Fibroblast of skin of right biceps (primary cell): Measurements from ENCODE around the gene RELB.
"Not testable (repeated sequence)": the region's sequence is repeated elsewhere in the genome, so short reads cannot be mapped to it uniquely, and the experiment has no call there.

Experiments used
- DNase-seq: peaks from one replicate; pipeline ENCODE4 v3.0.0-alpha.2; 2013

The RELB gene

GRCh38 chr19:44987148-44987675 lies 14.1 kb upstream of the RELB start:
- no peak for DNase-seq

- no peak for DNase-seq
Measured at GRCh38 chr19:44988273-44988672, 13.0 kb upstream of the RELB start.

- DNase-seq: peak; percentile 65
Measured at GRCh38 chr19:44988896-44989556, 12.2 kb upstream of the RELB start.

GRCh38 chr19:44990459-44990858 lies 10.8 kb upstream of the RELB start:
- no peak for DNase-seq

GRCh38 chr19:44990966-44991365 lies 10.3 kb upstream of the RELB start:
- no peak for DNase-seq

- DNase-seq: no peak
Measured at GRCh38 chr19:44992336-44993163, 8.7 kb upstream of the RELB start.

- DNase-seq: no peak
Measured at GRCh38 chr19:44993526-44993925, 7.7 kb upstream of the RELB start.

- no peak for DNase-seq
Measured at GRCh38 chr19:44993926-44994537, 7.2 kb upstream of the RELB start.

- DNase-seq: no peak
Measured at GRCh38 chr19:44998025-44998424, 3.2 kb upstream of the RELB start.

- DNase-seq: not testable (repeated sequence)
Measured at GRCh38 chr19:44999131-44999925, 1.9 kb upstream of the RELB start.

GRCh38 chr19:45000665-45001064 lies 599 bp upstream of the RELB start:
- DNase-seq: not testable (repeated sequence)

GRCh38 chr19:45003485-45003884 lies 2.2 kb downstream of the RELB start:
- DNase-seq: no peak

GRCh38 chr19:45005787-45006186 lies 4.5 kb downstream of the RELB start:
- no peak for DNase-seq

GRCh38 chr19:45008552-45008951 lies 7.3 kb downstream of the RELB start:
- no peak for DNase-seq

GRCh38 chr19:45009625-45010255 lies 8.5 kb downstream of the RELB start:
- DNase-seq: no peak

- no peak for DNase-seq
Measured at GRCh38 chr19:45010306-45010705, 9.0 kb downstream of the RELB start.

- no peak for DNase-seq
Measured at GRCh38 chr19:45011959-45012358, 10.7 kb downstream of the RELB start.

- DNase-seq: peak; percentile 71
Measured at GRCh38 chr19:45016388-45017314, 15.4 kb downstream of the RELB start.

- DNase-seq: no peak
Measured at GRCh38 chr19:45019187-45019586, 17.9 kb downstream of the RELB start.

- DNase-seq: no peak
Measured at GRCh38 chr19:45020071-45020470, 18.8 kb downstream of the RELB start.

- DNase-seq: no peak
Measured at GRCh38 chr19:45021971-45022370, 20.7 kb downstream of the RELB start.
